GM23338 (cell line): ENCODE measurements around the gene JAKMIP2. TPM values are rescaled to one million over a fixed set of nuclear protein-coding genes. Genes with fewer than 3 reads are reported as not detected.

Source experiments
- ATAC-seq: fragments of 200-7000 bp; cut with Tn5 transposase; 3 replicates; pipeline ENCODE4 v1.9.1; 2020
- DNase-seq: peaks from one replicate; pipeline ENCODE4 v3.0.0-alpha.2; 2015; ENCODE audit warnings: low spot score
- H2AFZ ChIP-seq: fragments of 200-600 bp; sonication (generic); 2 replicates; pipeline ENCODE4 v1.8.0; 2016; ENCODE audit warnings: antibody characterized with exemption, mild to moderate bottlenecking, moderate library complexity
- H3F3A ChIP-seq: fragments of 200-600 bp; sonication (generic); replicated peaks from 2 replicates; pipeline ENCODE4 v1.8.0; 2017; ENCODE audit warnings: antibody characterized with exemption, mixed run types, low read depth
- H3K27ac ChIP-seq: fragments of 200-600 bp; sonication (generic); 2 replicates; pipeline ENCODE4 v1.6.1; 2016; ENCODE audit warnings: low read depth
- H3K27me3 ChIP-seq: fragments of 200-600 bp; sonication (generic); 2 replicates; pipeline ENCODE4 v1.8.0; 2016; ENCODE audit warnings: mild to moderate bottlenecking, mixed run types, moderate library complexity; ENCODE audit not compliant: insufficient read depth
- H3K36me3 ChIP-seq: fragments of 200-600 bp; sonication (generic); 2 replicates; pipeline ENCODE4 v1.8.0; 2016; ENCODE audit warnings: mild to moderate bottlenecking; ENCODE audit not compliant: insufficient read depth
- H3K4me1 ChIP-seq: fragments of 200-600 bp; sonication (generic); 2 replicates; pipeline ENCODE4 v1.8.0; 2016; ENCODE audit warnings: mild to moderate bottlenecking, moderate library complexity; ENCODE audit not compliant: insufficient read depth
- H3K4me2 ChIP-seq: fragments of 200-600 bp; sonication (generic); 2 replicates; pipeline ENCODE4 v1.7.1; 2017; ENCODE audit warnings: mixed run types
- H3K4me3 ChIP-seq: fragments of 200-600 bp; sonication (generic); 2 replicates; pipeline ENCODE4 v1.6.1; 2016; ENCODE audit warnings: mixed run types
- H3K79me2 ChIP-seq: fragments of 200-600 bp; sonication (generic); replicated peaks from 2 replicates; pipeline ENCODE4 v1.8.0; 2017; ENCODE audit warnings: mild to moderate bottlenecking; ENCODE audit not compliant: insufficient read depth
- H3K9me2 ChIP-seq: fragments of 200-600 bp; sonication (generic); 2 replicates; pipeline ENCODE4 v1.8.0; 2017; ENCODE audit not compliant: insufficient read depth
- H4K20me1 ChIP-seq: fragments of 200-600 bp; sonication (generic); replicated peaks from 2 replicates; pipeline ENCODE4 v1.8.0; 2017; ENCODE audit warnings: mild to moderate bottlenecking; ENCODE audit not compliant: insufficient read depth
- H3K27ac Mint-ChIP-seq: 2 replicates; pipeline ENCODE4 v1.8.0; 2020; ENCODE audit warnings: inconsistent platforms, mild to moderate bottlenecking, moderate library complexity, mixed read lengths
- H3K27me3 Mint-ChIP-seq: 3 replicates; pipeline ENCODE4 v1.8.0; 2022; ENCODE audit warnings: low read depth, mild to moderate bottlenecking, moderate library complexity, mixed read lengths, inconsistent platforms; ENCODE audit not compliant: insufficient read depth, poor library complexity
- H3K36me3 Mint-ChIP-seq: 3 replicates; pipeline ENCODE4 v1.8.0; 2021; ENCODE audit warnings: low read depth, mild to moderate bottlenecking, inconsistent platforms, moderate library complexity, mixed read lengths
- H3K4me1 Mint-ChIP-seq: 3 replicates; pipeline ENCODE4 v1.8.0; 2020; ENCODE audit warnings: mild to moderate bottlenecking, inconsistent platforms, mixed read lengths
- H3K4me3 Mint-ChIP-seq: 3 replicates; pipeline ENCODE4 v1.8.0; 2021; ENCODE audit warnings: moderate library complexity, mild to moderate bottlenecking, inconsistent platforms, mixed read lengths
- H3K9me3 Mint-ChIP-seq: 3 replicates; pipeline ENCODE4 v1.8.0; 2020; ENCODE audit warnings: moderate library complexity, mild to moderate bottlenecking, inconsistent platforms, mixed read lengths
- EZH2phosphoT487 ChIP-seq: fragments of 200-600 bp; sonication (generic); IDR thresholded peaks from one replicate; pipeline ENCODE4 v1.8.1; 2018; ENCODE audit warnings: antibody characterized with exemption; ENCODE audit not compliant: unreplicated experiment
- JUNB ChIP-seq: IDR thresholded peaks from one replicate; pipeline ENCODE4 v1.6.1; 2016; ENCODE audit warnings: antibody characterized with exemption; ENCODE audit not compliant: unreplicated experiment
- NANOG ChIP-seq: IDR thresholded peaks from 2 replicates; pipeline ENCODE4 v1.6.1; 2016; ENCODE audit warnings: antibody characterized with exemption, borderline replicate concordance
- STAT1 ChIP-seq: IDR thresholded peaks from one replicate; pipeline ENCODE4 v1.6.1; 2016; ENCODE audit warnings: antibody characterized with exemption; ENCODE audit not compliant: unreplicated experiment
- ZNF114 ChIP-seq: fragments of 250-450 bp; sonication (Bioruptor Pico); IDR thresholded peaks from 2 replicates; pipeline ENCODE4 v1.5.0; 2020; ENCODE audit warnings: mild to moderate bottlenecking, moderate library complexity
- ZNF331 ChIP-seq: fragments of 250-450 bp; sonication (Bioruptor Pico); IDR thresholded peaks from 2 replicates; pipeline ENCODE4 v1.5.0; 2020; ENCODE audit warnings: low read depth, mild to moderate bottlenecking, moderate library complexity
- polyA plus RNA-seq: library from polyadenylated mRNA; unstranded; fragments of >200 nt; fragmentation: Nextera tagmentation; extraction: Ambion mirVana; gene quantifications from 2 replicates; pipeline ENCODE4 v1.2.1, GENCODE V29; 2016
- total RNA-seq: library from RNA; depleted of rRNA; stranded (reverse); fragments of >200 nt; shearing (Covaris generic); gene quantifications from 2 replicates; pipeline ENCODE4 v1.2.3, GENCODE V29; 2014
- TF ChIP-seq, protein P1 (sequence below): IDR thresholded peaks from 2 replicates; pipeline ENCODE4 v1.6.1; 2016; ENCODE audit warnings: antibody characterized with exemption
- TF ChIP-seq, protein P2 (sequence below): IDR thresholded peaks from one replicate; pipeline ENCODE4 v1.6.1; 2018; ENCODE audit warnings: antibody characterized with exemption; ENCODE audit not compliant: unreplicated experiment

The JAKMIP2 gene
- total and polyA plus RNA-seq, 2 experiments from 2014 or later: 20.5 to 27.2 TPM

DNA sequence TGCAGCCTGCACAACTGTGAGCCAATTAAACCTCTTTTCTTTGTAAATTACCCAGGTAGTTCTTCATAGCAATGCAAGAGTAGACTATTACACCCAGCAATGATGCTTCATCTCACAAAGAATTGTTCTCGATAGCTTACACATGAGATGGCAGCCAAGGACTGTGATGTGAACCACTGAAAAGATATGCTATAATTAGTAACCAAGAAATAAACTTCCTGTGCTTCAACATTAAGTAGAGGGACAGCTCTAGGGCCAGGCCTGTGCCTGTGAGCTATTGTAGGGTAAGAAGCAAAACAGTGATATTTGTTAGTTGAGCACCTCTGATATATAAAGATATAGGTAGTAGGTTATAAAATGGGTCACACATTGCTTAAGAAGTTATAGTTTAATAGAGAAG is 230.9 kb downstream of the JAKMIP2 start:
- H3K9me2 ChIP-seq: peaks cover 7% of the 10 kb centered on the region; the same call in 1 of the 2 replicates
- 0 out of 2 replicates have a peak overlapping the region, but pooled peaks have one; percentile 3 for H3K27ac Mint-ChIP-seq
- H3K79me2 ChIP-seq: no peaks in the 10 kb centered on the region
- peak overlapping the region; percentile 81; the same call in 1 of the 2 replicates for H2AFZ ChIP-seq
- H3K4me3 ChIP-seq: no peak overlapping the region
- H3K36me3 ChIP-seq: no peaks in the 10 kb centered on the region
- peaks cover 1% of the 10 kb centered on the region for H3K27me3 Mint-ChIP-seq
- no peak for DNase-seq
- H4K20me1 ChIP-seq: no peaks in the 10 kb centered on the region
- peaks cover 17% of the 10 kb centered on the region for H3K4me1 Mint-ChIP-seq
- no peak for ATAC-seq
- no peaks in the 10 kb centered on the region; the same call in 1 of the 3 replicates for H3K36me3 Mint-ChIP-seq
- peaks cover 9% of the 10 kb centered on the region; the same call in 1 of the 2 replicates for H3K4me1 ChIP-seq
- no peak overlapping the region for H3K27ac ChIP-seq
- H3F3A ChIP-seq: no peaks in the 10 kb centered on the region
- no peak overlapping the region for H3K4me3 Mint-ChIP-seq
- TF ChIP-seq ZNF114 (CRISPR knock-in tag): no peak
- TF ChIP-seq, protein P1, sequence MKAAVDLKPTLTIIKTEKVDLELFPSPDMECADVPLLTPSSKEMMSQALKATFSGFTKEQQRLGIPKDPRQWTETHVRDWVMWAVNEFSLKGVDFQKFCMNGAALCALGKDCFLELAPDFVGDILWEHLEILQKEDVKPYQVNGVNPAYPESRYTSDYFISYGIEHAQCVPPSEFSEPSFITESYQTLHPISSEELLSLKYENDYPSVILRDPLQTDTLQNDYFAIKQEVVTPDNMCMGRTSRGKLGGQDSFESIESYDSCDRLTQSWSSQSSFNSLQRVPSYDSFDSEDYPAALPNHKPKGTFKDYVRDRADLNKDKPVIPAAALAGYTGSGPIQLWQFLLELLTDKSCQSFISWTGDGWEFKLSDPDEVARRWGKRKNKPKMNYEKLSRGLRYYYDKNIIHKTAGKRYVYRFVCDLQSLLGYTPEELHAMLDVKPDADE: no peak
- no peaks in the 10 kb centered on the region for H3K27me3 ChIP-seq
- peaks cover 3% of the 10 kb centered on the region; the same call in 1 of the 3 replicates for H3K9me3 Mint-ChIP-seq
- H3K4me2 ChIP-seq: no peak overlapping the region

DNA sequence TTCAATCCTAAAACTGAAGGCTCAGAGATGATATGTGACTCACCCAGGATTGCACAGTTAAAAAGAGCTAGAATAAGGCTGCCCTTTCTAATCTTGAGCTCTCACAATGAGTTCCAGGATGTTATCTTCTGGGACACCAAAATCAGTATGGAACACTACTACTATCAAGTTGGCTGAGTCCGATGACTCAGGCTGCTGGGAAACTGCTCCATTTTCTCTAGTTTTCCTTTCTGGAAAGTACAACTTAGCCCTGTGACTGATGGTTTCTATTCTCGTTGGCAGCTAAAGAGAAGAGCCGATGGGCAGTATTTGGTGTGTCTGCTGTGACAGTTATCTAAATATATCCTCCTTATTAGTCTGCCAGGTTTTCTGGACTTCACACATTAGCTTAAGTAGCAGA is 234.8 kb downstream of the JAKMIP2 start:
- Histone ChIP-seq H3K27ac (no peak overlapping the region), H3K4me3 (no peak overlapping the region), H3K79me2 (no peaks in the 10 kb centered on the region), H2AFZ (no peak overlapping the region), H4K20me1 (no peaks in the 10 kb centered on the region), H3K27me3 (no peaks in the 10 kb centered on the region), H3K9me2 (0 out of 2 replicates have a peak, but pooled peaks cover 4% of the 10 kb centered on the region), H3K36me3 (no peaks in the 10 kb centered on the region), H3F3A (no peaks in the 10 kb centered on the region), H3K4me1 (no peaks in the 10 kb centered on the region), H3K4me2 (no peak overlapping the region)
- TF ChIP-seq NANOG (no peak), STAT1 (no peak), JUNB (no peak), ZNF114 (CRISPR knock-in tag) (no peak), EZH2phosphoT487 (no peak), ZNF331 (CRISPR knock-in tag) (no peak)
- TF ChIP-seq, protein P2, sequence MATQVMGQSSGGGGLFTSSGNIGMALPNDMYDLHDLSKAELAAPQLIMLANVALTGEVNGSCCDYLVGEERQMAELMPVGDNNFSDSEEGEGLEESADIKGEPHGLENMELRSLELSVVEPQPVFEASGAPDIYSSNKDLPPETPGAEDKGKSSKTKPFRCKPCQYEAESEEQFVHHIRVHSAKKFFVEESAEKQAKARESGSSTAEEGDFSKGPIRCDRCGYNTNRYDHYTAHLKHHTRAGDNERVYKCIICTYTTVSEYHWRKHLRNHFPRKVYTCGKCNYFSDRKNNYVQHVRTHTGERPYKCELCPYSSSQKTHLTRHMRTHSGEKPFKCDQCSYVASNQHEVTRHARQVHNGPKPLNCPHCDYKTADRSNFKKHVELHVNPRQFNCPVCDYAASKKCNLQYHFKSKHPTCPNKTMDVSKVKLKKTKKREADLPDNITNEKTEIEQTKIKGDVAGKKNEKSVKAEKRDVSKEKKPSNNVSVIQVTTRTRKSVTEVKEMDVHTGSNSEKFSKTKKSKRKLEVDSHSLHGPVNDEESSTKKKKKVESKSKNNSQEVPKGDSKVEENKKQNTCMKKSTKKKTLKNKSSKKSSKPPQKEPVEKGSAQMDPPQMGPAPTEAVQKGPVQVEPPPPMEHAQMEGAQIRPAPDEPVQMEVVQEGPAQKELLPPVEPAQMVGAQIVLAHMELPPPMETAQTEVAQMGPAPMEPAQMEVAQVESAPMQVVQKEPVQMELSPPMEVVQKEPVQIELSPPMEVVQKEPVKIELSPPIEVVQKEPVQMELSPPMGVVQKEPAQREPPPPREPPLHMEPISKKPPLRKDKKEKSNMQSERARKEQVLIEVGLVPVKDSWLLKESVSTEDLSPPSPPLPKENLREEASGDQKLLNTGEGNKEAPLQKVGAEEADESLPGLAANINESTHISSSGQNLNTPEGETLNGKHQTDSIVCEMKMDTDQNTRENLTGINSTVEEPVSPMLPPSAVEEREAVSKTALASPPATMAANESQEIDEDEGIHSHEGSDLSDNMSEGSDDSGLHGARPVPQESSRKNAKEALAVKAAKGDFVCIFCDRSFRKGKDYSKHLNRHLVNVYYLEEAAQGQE: no peak
- TF ChIP-seq, protein P1: no peak
- Mint-ChIP-seq H3K4me3 (no peak overlapping the region), H3K27ac (no peak overlapping the region), H3K9me3 (peaks cover 3% of the 10 kb centered on the region; the same call in 1 of the 3 replicates), H3K36me3 (no peaks in the 10 kb centered on the region; the same call in 1 of the 3 replicates), H3K4me1 (peaks cover 7% of the 10 kb centered on the region), H3K27me3 (no peaks in the 10 kb centered on the region)
- ATAC-seq: no peak
- no peak for DNase-seq
